GM19452 (cell line): ENCODE data around the gene GOLGA8M.
"Not testable (repeated sequence)": the region's sequence is repeated elsewhere in the genome, so short reads cannot be mapped to it uniquely, and the experiment has no call there.

Experiments
- ATAC-seq: cut with Tn5 transposase; IDR thresholded peaks from one replicate; pipeline ENCODE4 v1.9.1; 2021; ENCODE audit not compliant: unreplicated experiment

The GOLGA8M gene

GRCh38 chr15:28712270-28712669, at the start of gene GOLGA8M:
GOLGA8M (minus strand) TSS chr15:28712421; CDS start chr15:28712323, 98 bp downstream.
- not testable (repeated sequence) for ATAC-seq

- not testable (repeated sequence) for ATAC-seq
These were observed 30.7 kb upstream of the GOLGA8M start for GRCh38 chr15:28742890-28743289.

- ATAC-seq, result not testable (repeated sequence)
These were observed 26.5 kb upstream of the GOLGA8M start for GRCh38 chr15:28738590-28739292.

GRCh38 chr15:28738200-28738561, 26.0 kb upstream of the GOLGA8M start:
- ATAC-seq, result not testable (repeated sequence)

- ATAC-seq, result not testable (repeated sequence)
These were observed 25.4 kb upstream of the GOLGA8M start for GRCh38 chr15:28737521-28738199.

- ATAC-seq, result not testable (repeated sequence)
These were observed 15.8 kb upstream of the GOLGA8M start for GRCh38 chr15:28728061-28728460.

- not testable (repeated sequence) for ATAC-seq
These were observed 14.8 kb upstream of the GOLGA8M start for GRCh38 chr15:28727026-28727425.

GRCh38 chr15:28726102-28726501, 13.9 kb upstream of the GOLGA8M start:
- no peak for ATAC-seq

- no peak for ATAC-seq
These were observed 13.3 kb upstream of the GOLGA8M start for GRCh38 chr15:28725556-28725955.

GRCh38 chr15:28723986-28724385, 11.8 kb upstream of the GOLGA8M start:
- ATAC-seq, result not testable (repeated sequence)

- ATAC-seq, result not testable (repeated sequence)
These were observed 7.4 kb upstream of the GOLGA8M start for GRCh38 chr15:28719626-28720025.

GRCh38 chr15:28718576-28718975, 6.4 kb upstream of the GOLGA8M start:
- ATAC-seq, result not testable (repeated sequence)

GRCh38 chr15:28714176-28714575, 2.0 kb upstream of the GOLGA8M start:
- not testable (repeated sequence) for ATAC-seq

GRCh38 chr15:28703927-28704326, 8.3 kb downstream of the GOLGA8M start:
- not testable (repeated sequence) for ATAC-seq

- ATAC-seq, result not testable (repeated sequence)
These were observed 9.8 kb downstream of the GOLGA8M start for GRCh38 chr15:28702427-28702826.

- ATAC-seq, result not testable (repeated sequence)
These were observed 18.0 kb downstream of the GOLGA8M start for GRCh38 chr15:28694006-28694751.

- not testable (repeated sequence) for ATAC-seq
These were observed 19.2 kb downstream of the GOLGA8M start for GRCh38 chr15:28693021-28693420.

GRCh38 chr15:28673533-28673932, 38.7 kb downstream of the GOLGA8M start:
- not testable (repeated sequence) for ATAC-seq

- ATAC-seq, result not testable (repeated sequence)
These were observed 40.1 kb downstream of the GOLGA8M start for GRCh38 chr15:28672122-28672521.

- ATAC-seq, result not testable (repeated sequence)
These were observed 45.8 kb downstream of the GOLGA8M start for GRCh38 chr15:28666402-28666801.

- not testable (repeated sequence) for ATAC-seq
These were observed 47.6 kb downstream of the GOLGA8M start for GRCh38 chr15:28664575-28664974.
